Bronchial epithelial cell (primary cell): ENCODE measurements around the gene MRAP. TPM values are rescaled to one million over a fixed set of nuclear protein-coding genes. Genes with fewer than 3 reads are reported as not detected.

Experiments used
- DNase-seq: peaks from one replicate; pipeline ENCODE4 v3.0.0-alpha.2; 2010; ENCODE audit warnings: low read depth
- FAIRE-seq: peaks from 2 replicates; lab custom pipeline; 2011; peaks lifted over from hg19 to GRCh38; lab: Jason Lieb, UNC
- H3K27me3 ChIP-seq: 2 replicates; pipeline ENCODE4 v1.5.1; 2011; ENCODE audit warnings: low read length; ENCODE audit not compliant: control insufficient read depth, insufficient read depth
- H3K36me3 ChIP-seq: 2 replicates; pipeline ENCODE4 v1.5.1; 2011; ENCODE audit warnings: low read length; ENCODE audit not compliant: control insufficient read depth, insufficient read depth
- H3K4me3 ChIP-seq: 2 replicates; pipeline ENCODE4 v1.5.1; 2011; ENCODE audit warnings: mild to moderate bottlenecking, low read depth, low read length, control low read depth
- total RNA-seq: library from RNA; depleted of rRNA; stranded (reverse); fragments of >200 nt; gene quantifications from 2 replicates; pipeline ENCODE4 v1.2.1, GENCODE V29; 2014
- TF ChIP-seq, protein P1 (sequence below): IDR thresholded peaks from 2 replicates; pipeline ENCODE4 v1.5.1; 2011; ENCODE audit warnings: mild to moderate bottlenecking, moderate library complexity, low read length, control low read depth, inconsistent platforms; ENCODE audit not compliant: insufficient read depth, severe bottlenecking

The MRAP gene
- total RNA-seq, 1 donor from 2014 or later, result not detected

DNA sequence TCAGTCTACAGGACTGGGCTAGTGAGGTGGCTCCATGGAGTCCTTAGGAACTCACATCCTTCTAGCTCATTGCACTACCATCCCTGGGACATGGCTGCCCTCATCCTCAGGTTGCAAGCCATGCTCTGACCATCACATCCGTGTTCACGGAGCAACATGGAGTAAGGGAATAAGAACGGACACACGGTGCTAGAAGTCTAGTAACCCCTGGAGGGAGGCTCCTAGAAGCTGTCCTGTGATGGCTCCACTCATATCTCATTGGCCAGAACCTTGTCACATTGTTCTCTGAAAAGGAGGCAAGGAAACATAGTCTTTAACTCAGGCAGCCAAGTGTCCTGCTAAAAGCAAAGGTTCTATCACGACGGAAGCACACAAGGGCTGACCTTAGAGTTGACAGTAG lies 3.9 kb downstream of the MRAP start:
- no peaks in the 10 kb centered on the region for H3K36me3 ChIP-seq
- FAIRE-seq (no peak), DNase-seq (no peak)
- no peak overlapping the region for H3K4me3 ChIP-seq
- TF ChIP-seq, protein P1, sequence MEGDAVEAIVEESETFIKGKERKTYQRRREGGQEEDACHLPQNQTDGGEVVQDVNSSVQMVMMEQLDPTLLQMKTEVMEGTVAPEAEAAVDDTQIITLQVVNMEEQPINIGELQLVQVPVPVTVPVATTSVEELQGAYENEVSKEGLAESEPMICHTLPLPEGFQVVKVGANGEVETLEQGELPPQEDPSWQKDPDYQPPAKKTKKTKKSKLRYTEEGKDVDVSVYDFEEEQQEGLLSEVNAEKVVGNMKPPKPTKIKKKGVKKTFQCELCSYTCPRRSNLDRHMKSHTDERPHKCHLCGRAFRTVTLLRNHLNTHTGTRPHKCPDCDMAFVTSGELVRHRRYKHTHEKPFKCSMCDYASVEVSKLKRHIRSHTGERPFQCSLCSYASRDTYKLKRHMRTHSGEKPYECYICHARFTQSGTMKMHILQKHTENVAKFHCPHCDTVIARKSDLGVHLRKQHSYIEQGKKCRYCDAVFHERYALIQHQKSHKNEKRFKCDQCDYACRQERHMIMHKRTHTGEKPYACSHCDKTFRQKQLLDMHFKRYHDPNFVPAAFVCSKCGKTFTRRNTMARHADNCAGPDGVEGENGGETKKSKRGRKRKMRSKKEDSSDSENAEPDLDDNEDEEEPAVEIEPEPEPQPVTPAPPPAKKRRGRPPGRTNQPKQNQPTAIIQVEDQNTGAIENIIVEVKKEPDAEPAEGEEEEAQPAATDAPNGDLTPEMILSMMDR, result no peak
- no peaks in the 10 kb centered on the region for H3K27me3 ChIP-seq

DNA sequence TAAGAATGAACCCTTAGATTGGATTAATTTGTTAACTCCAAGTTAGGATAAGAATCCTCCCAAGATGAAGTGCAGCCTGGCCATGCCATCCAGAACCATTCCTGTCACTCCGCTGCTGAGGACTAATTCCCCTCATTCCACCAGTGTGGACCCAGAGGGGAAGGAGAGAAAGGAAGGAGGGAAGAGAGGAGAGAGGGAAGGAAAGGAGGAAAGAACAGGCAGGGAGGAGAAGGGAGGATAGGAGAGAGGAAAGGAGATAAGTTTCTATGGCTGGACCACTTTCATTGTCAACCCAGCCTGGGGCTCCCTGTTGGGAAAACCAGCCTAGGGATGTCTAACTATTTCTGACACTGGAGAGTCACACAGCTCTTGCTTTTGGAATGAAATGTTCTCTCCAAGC lies 4.7 kb downstream of the MRAP start:
- Histone ChIP-seq H3K36me3 (no peaks in the 10 kb centered on the region), H3K4me3 (no peak overlapping the region), H3K27me3 (no peaks in the 10 kb centered on the region)
- no peak for FAIRE-seq
- DNase-seq, result no peak
- TF ChIP-seq, protein P1, result no peak

DNA sequence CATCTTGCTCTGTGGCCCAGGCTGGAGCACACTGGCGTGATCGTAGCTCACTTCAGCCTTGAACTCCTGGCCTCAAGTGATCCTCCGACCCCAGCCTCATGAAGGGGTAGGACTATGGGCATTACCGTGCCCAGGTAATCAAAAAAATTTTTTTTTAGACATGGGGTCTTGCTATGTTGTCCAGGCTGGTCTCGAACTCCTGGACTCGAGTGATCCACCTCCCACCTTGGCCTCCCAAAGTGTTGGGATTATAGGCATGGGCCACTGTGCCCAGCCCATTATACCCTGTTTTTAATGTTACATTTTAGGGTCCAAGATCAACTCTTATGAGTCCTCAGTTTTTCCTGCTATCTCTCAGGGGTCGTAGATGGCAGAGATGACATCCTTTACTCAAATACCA lies 6.3 kb downstream of the MRAP start:
- no peak for DNase-seq
- H3K4me3 ChIP-seq, result no peak overlapping the region
- no peak for FAIRE-seq
- H3K36me3 ChIP-seq, result no peaks in the 10 kb centered on the region
- no peaks in the 10 kb centered on the region for H3K27me3 ChIP-seq
- TF ChIP-seq, protein P1, result no peak

DNA sequence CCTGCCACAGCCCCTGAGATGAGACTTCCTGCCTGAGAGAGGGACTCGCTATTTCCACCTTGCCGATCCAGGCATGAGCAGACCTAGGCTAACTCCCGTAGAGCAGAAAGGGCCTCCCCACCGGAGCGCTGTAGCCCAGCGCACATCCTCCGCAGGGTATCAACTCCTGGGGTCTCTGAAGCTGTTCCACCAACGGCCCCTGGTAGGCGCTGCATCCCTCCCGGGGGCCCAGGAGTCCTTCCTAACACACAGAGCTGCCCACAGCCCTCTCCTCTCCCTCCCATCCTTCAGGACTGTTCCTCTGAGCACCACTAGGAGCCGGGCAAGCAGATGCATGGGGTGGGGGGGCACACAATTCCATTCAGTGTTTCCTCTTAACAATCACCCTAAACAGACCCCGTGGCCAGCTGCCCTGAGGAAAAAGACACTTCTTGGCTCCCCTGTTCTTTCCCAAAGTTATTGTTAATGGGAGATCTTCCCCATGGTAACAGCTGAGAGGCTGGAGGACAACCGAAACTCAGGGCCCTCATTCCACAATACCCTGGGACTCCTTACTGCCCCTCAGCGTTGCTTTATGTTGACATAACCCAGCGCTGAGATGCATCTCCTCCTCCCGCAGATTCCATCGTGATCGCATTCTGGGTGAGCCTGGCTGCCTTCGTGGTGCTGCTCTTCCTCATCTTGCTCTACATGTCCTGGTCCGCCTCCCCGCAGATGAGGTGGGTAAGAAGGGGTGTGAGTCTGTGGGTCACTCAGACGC lies 7.5 kb downstream of the MRAP start:
- DNase-seq, result no peak
- TF ChIP-seq, protein P1, result peak; percentile 14
- no peak for FAIRE-seq
- peaks cover 1% of the 10 kb centered on the region for H3K36me3 ChIP-seq
- no peak overlapping the region for H3K4me3 ChIP-seq
- no peaks in the 10 kb centered on the region for H3K27me3 ChIP-seq

DNA sequence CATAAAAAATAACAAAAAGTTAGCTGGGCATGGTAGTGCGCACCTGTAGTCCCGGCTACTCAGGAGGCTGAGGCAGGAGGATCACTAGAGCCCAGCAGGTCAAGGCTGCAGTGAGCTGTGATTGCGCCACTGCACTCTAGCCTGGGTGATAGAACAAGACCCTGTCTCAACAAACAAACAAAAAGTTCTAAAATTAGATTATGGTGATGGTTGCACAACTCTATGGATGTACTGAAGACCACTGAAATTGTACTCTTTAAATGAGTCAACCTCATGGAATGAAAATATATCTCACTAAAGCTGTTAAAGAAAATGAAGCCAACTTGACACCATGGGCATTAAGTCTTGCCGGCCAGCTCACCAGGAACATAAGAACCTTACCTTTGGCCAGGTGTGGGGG lies 9.1 kb downstream of the MRAP start:
- DNase-seq, result no peak
- H3K27me3 ChIP-seq, result no peaks in the 10 kb centered on the region
- H3K4me3 ChIP-seq, result no peak overlapping the region
- FAIRE-seq, result no peak
- peaks cover 1% of the 10 kb centered on the region for H3K36me3 ChIP-seq
- TF ChIP-seq, protein P1, result no peak

DNA sequence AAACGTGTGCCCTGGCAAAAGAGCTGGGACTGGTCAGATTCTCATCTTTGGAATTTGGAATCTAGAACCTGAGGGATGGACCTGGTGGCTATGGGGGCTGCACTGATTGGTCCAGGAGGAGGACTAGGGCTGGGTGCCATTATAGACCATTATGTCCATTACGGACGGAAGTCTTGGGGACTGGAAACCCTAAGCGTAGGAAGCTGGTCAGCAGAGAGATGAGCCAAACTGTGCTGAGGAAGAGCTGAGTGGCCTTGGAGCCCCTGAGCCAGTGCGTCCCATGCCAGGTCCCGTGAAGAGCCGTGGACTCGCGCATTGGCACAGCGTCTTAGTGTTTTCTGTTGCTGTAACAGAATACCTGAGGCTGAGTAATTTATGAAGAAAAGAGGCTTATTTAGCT lies 10.0 kb downstream of the MRAP start:
- Histone ChIP-seq H3K4me3 (no peak overlapping the region), H3K27me3 (no peaks in the 10 kb centered on the region), H3K36me3 (peaks cover 8% of the 10 kb centered on the region)
- FAIRE-seq, result no peak
- DNase-seq, result no peak
- TF ChIP-seq, protein P1, result no peak
